Peyer's patch (tissue), 4 donors: Measurements from ENCODE around the gene MERTK. TPM values are rescaled to one million over a fixed set of nuclear protein-coding genes. Genes with fewer than 3 reads are reported as not detected.
A peak's percentile ranks its signal among the peaks of the same experiment; 100 is the strongest.

Source experiments
- DNase-seq, 3 donors: peaks; one replicate each; pipeline ENCODE4 v3.0.0-alpha.2; 2017 to 2019
- H3K27ac ChIP-seq, 4 donors: fragments of 200-600 bp; sonication (generic); one replicate each; pipeline ENCODE4 v1.5.1; 2016 to 2019
- H3K27me3 ChIP-seq, 2 donors: fragments of 200-600 bp; sonication (generic); one replicate each; pipeline ENCODE4 v1.5.1; 2019
- H3K36me3 ChIP-seq, 3 donors: fragments of 200-600 bp; sonication (generic); one replicate each; pipeline ENCODE4 v1.5.1; 2016 to 2019
- H3K4me1 ChIP-seq, 4 donors: fragments of 200-600 bp; sonication (generic); one replicate each; pipeline ENCODE4 v1.5.1; 2016 to 2019
- H3K4me3 ChIP-seq, 4 donors: fragments of 200-600 bp; sonication (generic); 1 replicate in 3 of 4; 2 replicates in 1 of 4; pipeline ENCODE4 v1.5.1; 2016 to 2019; ENCODE audit warnings: mild to moderate bottlenecking in 1 of 4
- H3K9me3 ChIP-seq, 4 donors: fragments of 200-600 bp; sonication (generic); one replicate each; pipeline ENCODE4 v1.5.1; 2016 to 2019; ENCODE audit warnings: mild to moderate bottlenecking in 1 of 4
- POLR2A ChIP-seq, 2 donors: fragments of 450-650 bp; IDR thresholded peaks; one replicate each; pipeline ENCODE4 v1.5.1; 2017; ENCODE audit warnings: antibody characterized with exemption in 2 of 2, mild to moderate bottlenecking in 2 of 2, moderate library complexity in 2 of 2
- total RNA-seq, 4 donors: library from RNA; depleted of rRNA; stranded (reverse); fragments of >200 nt; gene quantifications; one replicate each; pipeline ENCODE4 v1.1.0, GENCODE V29; 2016
- TF ChIP-seq, protein P1 (sequence below), 6 experiments: fragments of 450-650 bp in 4 of 6; fragments of 200-600 bp in 2 of 6; sonication (generic) in 1 of 6; IDR thresholded peaks; one replicate each; pipeline ENCODE4 v1.5.1; 2017 to 2019; ENCODE audit warnings: antibody characterized with exemption in 6 of 6, mild to moderate bottlenecking in 3 of 6, moderate library complexity in 1 of 6

The MERTK gene
- total RNA-seq, 4 donors from 2014 or later: 8.6 to 56.9 (median 18.5) TPM

DNA sequence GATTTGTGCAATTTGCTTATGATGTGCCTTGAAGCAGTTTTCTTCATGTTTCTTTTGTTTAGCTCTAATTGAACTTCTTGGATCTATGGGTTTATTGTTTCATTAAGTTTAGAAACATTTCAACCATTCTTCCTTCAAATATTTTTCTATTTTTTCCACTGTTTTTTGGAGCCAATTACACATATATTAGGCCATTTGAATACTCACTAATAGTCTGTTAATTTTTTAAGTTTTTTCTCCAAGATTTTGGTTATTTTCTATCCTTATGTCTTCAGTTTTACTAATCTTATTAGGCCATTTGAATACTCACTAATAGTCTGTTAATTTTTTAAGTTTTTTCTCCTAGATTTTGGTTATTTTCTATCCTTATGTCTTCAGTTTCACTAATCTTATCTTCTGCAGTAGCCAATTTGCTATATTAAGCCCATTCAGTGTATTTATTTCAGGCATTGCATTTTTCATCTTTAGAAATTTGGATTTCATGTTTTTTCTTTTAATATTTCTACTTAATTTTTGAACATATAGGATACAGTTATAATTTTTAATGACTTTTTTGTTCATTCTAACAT is 147.1 kb downstream of the MERTK start:
- TF ChIP-seq POLR2A (IDR thresholded peaks at IDR 0.05): no peak
- TF ChIP-seq, protein P1, sequence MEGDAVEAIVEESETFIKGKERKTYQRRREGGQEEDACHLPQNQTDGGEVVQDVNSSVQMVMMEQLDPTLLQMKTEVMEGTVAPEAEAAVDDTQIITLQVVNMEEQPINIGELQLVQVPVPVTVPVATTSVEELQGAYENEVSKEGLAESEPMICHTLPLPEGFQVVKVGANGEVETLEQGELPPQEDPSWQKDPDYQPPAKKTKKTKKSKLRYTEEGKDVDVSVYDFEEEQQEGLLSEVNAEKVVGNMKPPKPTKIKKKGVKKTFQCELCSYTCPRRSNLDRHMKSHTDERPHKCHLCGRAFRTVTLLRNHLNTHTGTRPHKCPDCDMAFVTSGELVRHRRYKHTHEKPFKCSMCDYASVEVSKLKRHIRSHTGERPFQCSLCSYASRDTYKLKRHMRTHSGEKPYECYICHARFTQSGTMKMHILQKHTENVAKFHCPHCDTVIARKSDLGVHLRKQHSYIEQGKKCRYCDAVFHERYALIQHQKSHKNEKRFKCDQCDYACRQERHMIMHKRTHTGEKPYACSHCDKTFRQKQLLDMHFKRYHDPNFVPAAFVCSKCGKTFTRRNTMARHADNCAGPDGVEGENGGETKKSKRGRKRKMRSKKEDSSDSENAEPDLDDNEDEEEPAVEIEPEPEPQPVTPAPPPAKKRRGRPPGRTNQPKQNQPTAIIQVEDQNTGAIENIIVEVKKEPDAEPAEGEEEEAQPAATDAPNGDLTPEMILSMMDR (IDR thresholded peaks at IDR 0.05): no peak
- Histone ChIP-seq H3K9me3 (no peaks in the 10 kb centered on the region), H3K4me1 (peaks cover 0 to 12% (median 2%) of the 10 kb centered on the region in 4 donors), H3K36me3 (no peaks in the 10 kb centered on the region), H3K27ac (no peak overlapping the region), H3K4me3 (no peak overlapping the region), H3K27me3 (no peaks in the 10 kb centered on the region)
- no peak for DNase-seq

DNA sequence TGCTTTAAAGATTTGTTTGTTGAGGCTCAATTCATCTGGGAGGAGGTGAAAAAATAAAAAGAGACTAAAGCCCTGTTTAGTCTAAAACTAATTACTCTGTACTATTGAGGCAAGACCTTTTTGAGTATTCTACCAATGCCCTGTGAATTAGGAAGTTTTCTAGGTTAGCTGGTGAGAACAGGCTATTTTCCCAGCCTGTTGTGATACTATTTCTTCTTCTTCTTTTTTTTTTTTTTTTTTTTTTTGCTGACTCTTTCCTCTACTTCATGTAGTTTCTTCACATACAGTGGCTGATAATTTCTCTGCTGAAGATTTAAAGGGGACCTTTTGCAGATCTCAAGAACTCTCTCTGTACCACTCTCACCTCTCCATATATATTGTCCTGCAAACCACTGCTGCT is 147.8 kb downstream of the MERTK start:
- Histone ChIP-seq H3K9me3 (no peaks in the 10 kb centered on the region), H3K36me3 (no peaks in the 10 kb centered on the region), H3K27ac (no peak overlapping the region), H3K27me3 (no peaks in the 10 kb centered on the region), H3K4me3 (no peak overlapping the region), H3K4me1 (peaks cover 0 to 12% (median 2%) of the 10 kb centered on the region in 4 donors)
- DNase-seq: no peak
- TF ChIP-seq, protein P1 (IDR thresholded peaks at IDR 0.05): no peak
- no peak for TF ChIP-seq POLR2A (IDR thresholded peaks at IDR 0.05)

DNA sequence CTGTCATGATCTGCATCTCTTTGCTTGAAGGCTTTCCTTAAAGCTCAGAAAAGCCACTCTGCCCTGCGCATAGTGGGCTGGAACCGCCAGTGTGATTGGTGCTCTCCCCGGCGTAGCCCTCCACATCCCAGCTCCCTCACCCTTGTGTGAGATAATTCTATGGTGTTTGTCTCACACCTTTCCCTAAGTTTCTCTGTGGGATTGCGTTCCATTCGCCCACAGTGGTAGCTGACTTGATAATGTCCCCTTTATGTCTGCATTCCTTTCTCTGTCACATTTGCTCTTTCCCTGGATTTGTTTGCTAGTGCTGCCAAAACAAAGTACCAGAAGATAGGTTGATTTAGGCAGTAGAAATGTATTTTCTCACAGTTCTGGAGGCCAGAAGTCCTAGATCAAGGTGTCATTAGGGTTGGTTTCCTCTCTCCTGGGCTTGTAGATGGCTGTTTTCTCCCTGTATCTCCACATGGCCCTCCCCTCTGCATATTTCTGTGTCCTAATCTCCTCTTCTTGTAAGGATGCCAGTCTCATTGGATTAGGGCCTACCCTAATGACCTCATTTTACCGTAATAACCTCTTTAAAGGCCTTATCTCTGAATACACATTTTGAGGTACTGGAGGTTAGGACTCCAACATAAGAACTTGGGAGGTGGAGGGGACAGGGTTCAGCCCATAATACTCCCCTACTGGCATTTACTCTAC is 149.3 kb downstream of the MERTK start:
- H3K27me3 ChIP-seq: no peaks in the 10 kb centered on the region
- TF ChIP-seq, protein P1 (IDR thresholded peaks at IDR 0.05): no peak
- no peak for TF ChIP-seq POLR2A (IDR thresholded peaks at IDR 0.05)
- no peaks in the 10 kb centered on the region for H3K36me3 ChIP-seq
- H3K4me1 ChIP-seq: peaks cover 0 to 14% (median 2%) of the 10 kb centered on the region in 4 donors
- H3K27ac ChIP-seq: no peak overlapping the region
- no peaks in the 10 kb centered on the region for H3K9me3 ChIP-seq
- no peak overlapping the region for H3K4me3 ChIP-seq
- DNase-seq: no peak

DNA sequence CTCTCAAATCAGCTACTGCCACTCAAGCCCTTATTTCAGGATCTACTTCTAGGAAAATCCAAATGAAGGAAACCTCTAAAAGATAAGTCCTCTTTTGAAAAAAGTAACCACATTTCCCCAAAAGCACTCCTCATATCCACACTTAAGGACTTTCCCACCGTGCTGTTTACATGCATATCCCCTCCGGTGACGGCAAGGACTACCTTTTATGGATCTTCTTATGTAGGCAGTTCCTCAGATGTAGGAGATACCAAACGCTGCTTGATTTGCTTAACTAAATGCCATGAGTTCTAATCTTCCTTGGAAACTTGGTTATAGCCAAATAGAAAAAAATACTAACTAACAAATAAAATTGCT is 149.8 kb downstream of the MERTK start:
- Histone ChIP-seq H3K27ac (no peak overlapping the region), H3K4me3 (no peak overlapping the region)
- no peak for DNase-seq

DNA sequence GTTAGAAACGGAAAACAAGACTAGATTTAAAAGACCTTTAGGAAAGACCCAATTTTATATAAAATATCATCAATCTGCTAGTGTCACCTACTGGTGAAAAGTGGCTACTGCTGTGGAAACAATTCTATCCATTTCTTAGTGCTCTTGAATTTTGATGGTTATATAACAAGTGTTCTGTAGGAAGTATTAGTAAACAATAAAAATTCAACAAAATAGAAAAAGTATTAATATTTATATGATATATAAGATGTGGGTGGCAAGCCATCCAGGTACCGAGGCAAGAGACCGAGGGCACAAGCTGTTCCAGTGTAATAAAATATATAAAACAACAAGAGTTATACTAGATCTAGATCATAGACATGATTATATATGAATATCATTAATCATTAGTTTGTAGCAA is 150.5 kb downstream of the MERTK start:
- no peak for DNase-seq
- Histone ChIP-seq H3K4me3 (no peak overlapping the region), H3K27me3 (no peaks in the 10 kb centered on the region), H3K27ac (no peak overlapping the region), H3K4me1 (peaks cover 0 to 26% (median 5%) of the 10 kb centered on the region in 4 donors), H3K36me3 (no peaks in the 10 kb centered on the region), H3K9me3 (no peaks in the 10 kb centered on the region)
- TF ChIP-seq, protein P1 (IDR thresholded peaks at IDR 0.05): peak; percentile 82 to 99 (median 94)
- no peak for TF ChIP-seq POLR2A (IDR thresholded peaks at IDR 0.05)

More for the DNA sequence above, 149.8 kb downstream of the MERTK start:
- Histone ChIP-seq H3K4me1 (peaks cover 0 to 19% (median 2%) of the 10 kb centered on the region in 4 donors), H3K9me3 (no peaks in the 10 kb centered on the region), H3K27me3 (no peaks in the 10 kb centered on the region), H3K36me3 (no peaks in the 10 kb centered on the region)
- TF ChIP-seq POLR2A (IDR thresholded peaks at IDR 0.05): no peak
- TF ChIP-seq, protein P1 (IDR thresholded peaks at IDR 0.05): no peak
